HG03442 (cell line): ENCODE results near the gene RENBP.
A peak's percentile ranks its signal among the peaks of the same experiment; 100 is the strongest.

ENCODE experiments used
- ATAC-seq: cut with Tn5 transposase; IDR thresholded peaks from one replicate; pipeline ENCODE4 v1.9.1; 2021; ENCODE audit warnings: mild to moderate bottlenecking, moderate library complexity; ENCODE audit not compliant: unreplicated experiment

RENBP gene

DNA sequence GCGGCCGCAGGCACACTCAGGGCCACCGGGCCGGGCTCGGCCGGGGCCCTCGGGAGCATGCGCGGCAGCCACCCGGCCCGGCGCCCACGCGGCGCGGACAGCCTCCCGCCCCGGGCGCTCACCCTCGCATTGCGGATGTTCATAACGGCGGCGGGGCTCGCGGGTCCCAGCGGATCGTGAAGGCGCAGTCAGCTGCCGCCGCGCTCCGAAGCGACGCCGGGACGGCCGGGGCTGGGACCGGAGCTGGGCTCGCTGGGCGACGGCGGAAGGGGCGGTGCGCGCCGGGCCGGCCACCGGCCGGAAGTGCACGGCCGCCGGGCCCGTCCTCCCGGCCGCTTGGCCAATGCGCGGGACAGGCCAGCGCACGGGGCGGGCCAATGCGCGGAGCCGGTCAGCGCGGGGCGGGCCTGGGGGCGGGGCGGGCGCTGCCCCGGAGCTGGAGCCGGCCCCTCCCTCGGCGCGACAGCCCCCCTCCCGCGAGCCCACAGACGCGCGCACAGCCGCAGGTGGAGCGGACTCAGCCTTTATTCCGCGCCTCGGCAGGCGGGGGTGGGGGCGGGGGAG lies 9.6 kb downstream of the RENBP start, which contains the start of gene NAA10:
Gene NAA10, minus strand, starts transcription at position 276 of the 564 bp plus-strand sequence. Its CDS starts 133 bp downstream, at position 143.
- peak; percentile 80 for ATAC-seq

DNA sequence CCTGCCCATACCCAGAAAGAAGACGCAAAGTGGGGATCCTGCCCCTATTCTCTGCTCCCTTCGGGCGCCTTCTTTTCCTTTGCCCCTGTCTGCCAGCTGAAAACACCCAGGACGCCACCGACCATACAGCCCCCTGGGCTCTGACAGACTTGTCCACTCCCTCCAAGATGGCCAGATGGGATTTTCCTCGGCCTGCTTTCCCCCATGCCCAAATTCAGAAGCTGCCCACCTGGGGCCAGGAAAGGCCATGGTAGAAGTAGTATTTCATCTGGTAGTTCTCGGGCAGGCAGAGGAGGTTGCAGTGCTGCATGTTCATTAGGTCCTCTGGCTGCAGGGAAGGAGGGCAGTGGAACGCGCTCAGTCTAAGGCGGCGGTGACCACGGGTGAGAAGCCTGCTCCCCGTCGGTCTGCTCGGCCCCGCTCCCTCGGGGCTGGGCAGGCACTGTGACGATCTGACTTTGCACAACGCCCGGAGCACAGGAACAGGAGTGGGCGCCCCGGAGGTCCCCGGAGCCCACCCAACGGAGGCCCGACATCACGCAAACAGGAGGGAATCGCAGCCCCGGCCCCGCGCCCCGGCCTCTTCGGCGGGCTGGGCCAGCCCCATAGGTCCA lies 10.2 kb downstream of the RENBP start:
- peak; percentile 19 for ATAC-seq

DNA sequence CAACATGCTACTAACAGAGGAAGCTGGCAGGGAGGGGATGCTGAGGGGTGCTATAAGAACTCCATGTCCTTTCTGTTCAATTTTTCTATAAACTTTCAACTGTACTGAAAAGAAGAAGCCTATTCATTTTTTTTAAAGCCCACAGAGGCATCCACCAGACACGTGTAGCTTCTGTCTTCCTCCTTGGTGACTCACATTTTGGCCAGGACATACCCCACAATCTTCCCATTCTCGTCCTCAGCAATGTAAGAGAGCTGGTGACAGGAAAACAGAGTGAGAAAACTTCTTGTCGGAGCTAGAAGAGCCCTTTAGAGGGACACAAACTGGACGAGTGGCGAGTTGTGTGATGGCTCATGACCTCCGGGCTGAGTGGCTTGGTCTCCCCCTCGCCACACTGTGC lies 10.7 kb downstream of the RENBP start:
- no peak for ATAC-seq

DNA sequence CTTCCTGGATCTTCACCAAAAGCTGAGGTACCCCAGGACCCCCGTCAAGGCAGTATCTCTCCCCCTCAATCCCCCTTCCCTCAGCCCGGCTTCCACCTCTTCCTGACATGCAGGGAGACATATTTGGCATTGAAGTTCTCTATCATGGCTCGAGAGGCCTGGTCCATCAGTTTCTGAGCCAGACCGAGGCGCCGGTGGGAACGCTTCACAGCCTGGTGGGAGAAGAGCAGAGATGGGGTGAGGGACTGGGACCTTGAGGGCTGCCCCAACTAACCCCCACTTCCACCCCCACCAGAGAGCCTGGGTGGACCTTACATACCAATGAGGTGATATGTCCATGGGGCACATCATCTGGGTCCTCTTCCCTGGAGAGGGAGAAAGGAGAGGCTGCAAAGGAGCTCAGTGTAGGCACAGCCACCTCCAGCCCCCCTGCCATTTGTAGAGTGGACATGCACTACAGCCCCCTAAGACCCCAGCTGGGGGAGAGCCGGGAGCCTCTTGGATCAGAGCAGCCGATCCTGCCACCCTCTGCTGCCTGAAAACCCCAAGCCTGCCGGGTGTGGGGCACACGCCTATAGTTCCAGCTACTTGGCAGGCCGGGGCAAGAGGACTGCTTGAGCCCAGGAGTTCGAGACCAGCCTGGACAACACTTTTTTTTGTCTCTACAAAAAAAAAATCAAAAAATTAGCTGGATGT lies 12.1 kb downstream of the RENBP start:
- ATAC-seq, result no peak

DNA sequence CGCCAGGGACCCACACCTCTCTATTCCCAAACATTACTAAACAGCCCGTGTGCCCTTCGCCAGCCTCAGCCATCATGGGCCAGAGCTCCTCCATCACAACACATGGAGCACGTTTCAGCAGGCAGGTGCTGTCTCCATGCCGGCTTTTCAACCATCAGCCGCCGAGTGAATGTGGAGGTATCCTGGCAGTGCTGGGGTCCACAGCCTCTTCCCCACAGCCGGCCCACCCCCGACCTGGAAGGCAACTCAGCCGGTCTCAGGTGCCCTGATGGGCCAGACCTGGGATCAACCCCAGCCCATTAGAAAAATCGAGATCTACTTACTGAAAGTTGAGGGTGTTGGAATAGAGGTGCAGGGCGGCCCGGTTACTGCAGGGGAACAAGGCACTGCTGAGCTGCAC lies 12.7 kb downstream of the RENBP start:
- no peak for ATAC-seq

DNA sequence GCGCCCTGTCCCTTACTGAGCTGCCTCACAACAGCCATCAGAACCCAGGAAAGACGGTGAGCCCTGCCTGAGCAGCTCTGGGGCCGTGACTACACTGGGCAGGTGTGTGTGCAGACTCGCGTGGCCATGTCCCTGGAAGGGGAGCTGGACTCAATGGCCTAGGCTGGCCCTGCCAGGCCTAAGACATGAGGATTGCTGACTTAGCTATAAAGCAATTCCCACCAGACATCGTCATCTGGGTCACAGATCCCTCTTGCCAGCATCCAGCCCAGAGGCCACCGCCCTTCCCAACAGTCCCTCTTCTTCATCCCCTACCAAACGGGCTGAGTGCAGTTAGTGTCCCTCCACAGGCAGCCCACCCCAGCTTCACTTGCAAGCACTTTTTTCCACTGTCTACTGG lies 13.3 kb downstream of the RENBP start:
- ATAC-seq, result no peak

DNA sequence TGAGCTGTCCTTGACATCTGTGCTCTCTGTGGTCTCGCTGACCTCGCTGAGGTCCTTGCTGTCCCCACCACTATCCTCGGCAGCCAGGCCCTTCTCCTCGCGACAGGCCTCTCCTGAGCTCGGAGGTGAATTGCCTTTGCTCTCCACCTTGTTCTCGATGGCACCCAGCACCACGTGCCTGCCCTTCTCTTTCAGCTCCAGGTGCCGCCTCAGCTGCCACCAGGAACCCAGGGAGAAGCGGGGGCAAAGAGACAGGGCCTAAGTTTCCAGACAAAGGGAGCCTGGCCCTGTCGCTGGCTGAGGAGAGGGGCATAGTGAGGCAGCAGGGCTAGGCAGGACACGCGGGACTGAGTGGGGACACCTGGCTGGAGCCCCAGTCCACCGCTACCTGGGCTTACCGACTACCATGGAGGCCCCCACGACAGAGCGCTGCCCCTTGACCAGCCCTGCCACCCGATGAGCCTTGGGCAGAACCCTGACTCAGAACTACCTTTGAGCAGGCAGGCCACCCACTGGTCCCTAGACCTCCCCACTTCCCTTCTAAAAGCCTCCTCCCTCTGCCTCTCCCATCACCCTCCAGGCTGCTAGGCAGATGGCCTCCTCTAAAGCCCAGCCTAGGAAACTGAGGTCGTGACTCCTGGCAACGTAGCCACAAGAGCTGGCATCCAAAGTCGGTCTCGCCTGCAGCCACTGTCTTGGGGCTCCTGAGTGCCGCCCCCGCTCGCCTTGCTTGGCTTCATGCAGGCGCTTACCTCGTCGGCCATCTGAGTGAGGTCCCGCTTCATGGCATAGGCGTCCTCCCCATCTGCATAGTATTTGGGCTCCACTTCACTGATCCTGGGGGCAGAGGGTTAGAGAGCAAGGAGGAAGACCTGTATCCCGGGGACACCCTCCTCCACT lies 14.2 kb downstream of the RENBP start:
- ATAC-seq, result no peak

DNA sequence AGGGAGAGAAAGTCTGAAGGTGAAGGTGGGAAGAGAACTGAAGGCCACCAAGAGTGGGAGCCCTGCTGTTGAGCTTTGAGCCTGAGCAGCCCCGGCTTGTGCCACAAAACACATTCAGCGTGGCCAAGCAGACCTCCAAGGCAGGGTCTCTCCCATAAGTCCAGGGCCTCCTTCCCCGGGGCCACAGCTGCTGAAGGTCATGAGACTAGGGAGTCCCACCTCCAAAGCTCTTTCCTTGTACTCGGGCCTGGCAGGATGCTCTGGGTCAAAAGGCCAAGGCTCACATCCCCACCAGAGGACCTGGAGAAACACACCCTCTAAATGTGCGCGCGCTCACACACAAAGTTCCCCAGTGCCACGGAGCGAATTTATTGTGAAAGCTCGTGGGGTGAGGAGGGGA lies 14.9 kb downstream of the RENBP start:
- ATAC-seq, result no peak

DNA sequence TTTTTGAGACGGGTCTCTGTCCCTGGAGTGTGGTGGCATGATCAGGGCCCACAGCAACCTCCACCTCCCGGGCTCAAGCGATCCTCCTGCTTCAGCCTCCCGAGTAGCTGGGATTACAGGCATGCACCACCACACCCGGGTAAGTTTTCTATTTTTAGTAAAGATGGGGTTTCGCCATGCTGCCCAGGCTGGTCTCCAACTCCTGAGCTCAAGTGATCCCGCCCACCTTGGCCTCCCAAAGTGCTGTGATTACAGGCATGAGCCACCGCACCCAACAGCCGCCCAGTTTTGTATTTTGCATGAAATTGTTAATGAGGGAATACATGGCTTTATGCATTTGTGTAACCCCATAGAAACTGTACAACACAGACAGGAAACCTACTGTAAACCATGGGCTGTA lies 15.6 kb downstream of the RENBP start:
- no peak for ATAC-seq

DNA sequence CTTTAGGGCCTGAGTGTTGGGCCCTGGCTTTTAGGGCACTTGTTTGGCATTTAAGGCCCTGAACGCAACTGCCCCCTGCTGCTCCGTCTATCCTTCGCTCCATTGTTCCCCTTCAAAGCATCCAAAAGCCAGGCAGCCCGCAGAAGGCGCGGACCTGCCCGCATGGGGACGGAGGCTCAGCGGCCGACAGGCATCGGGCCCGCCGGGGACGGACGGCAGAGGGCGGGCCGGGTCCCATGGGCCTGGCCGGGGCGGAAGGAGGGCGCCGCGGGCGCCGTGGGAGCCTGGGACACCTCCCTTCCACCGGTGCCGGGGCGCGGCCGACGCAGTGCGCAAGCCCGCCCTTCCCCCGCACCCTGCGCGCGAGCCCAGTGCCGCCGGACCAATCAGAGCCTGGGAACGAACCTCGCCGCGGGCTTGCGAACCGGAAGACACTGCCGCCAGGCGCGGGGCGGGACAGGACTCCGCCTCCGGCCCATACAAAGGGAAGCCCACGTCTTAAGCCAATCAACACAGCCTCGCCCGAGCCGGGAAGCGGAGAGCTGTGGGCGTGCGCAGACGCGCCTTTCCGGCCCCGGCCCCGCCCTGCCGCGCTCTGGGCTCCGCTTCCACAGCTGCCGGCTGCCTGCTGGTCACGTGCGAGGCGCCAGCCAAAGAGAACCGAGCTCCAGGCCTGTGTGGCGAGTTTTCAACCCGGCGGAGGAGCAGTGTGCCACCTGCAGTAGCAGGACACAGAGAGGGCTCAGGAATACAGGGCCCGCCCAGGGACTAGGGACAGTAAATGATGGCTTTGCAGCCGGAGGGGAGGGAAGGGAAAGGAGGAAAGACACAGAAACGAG lies 16.3 kb downstream of the RENBP start:
- ATAC-seq, result peak; percentile 69

DNA sequence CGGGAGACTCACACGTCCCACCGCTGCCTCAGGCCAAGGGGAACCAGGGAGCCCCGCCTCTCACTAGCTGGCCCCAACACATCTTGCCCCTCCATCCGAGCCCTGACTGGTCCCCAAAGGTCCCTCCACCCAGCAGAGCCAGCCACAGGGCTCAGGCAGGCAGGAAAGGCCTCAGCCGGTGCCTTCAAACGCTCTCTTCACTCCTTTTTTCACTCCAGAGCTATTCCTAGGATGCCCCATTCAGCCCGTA lies 16.8 kb downstream of the RENBP start:
- ATAC-seq, result no peak

DNA sequence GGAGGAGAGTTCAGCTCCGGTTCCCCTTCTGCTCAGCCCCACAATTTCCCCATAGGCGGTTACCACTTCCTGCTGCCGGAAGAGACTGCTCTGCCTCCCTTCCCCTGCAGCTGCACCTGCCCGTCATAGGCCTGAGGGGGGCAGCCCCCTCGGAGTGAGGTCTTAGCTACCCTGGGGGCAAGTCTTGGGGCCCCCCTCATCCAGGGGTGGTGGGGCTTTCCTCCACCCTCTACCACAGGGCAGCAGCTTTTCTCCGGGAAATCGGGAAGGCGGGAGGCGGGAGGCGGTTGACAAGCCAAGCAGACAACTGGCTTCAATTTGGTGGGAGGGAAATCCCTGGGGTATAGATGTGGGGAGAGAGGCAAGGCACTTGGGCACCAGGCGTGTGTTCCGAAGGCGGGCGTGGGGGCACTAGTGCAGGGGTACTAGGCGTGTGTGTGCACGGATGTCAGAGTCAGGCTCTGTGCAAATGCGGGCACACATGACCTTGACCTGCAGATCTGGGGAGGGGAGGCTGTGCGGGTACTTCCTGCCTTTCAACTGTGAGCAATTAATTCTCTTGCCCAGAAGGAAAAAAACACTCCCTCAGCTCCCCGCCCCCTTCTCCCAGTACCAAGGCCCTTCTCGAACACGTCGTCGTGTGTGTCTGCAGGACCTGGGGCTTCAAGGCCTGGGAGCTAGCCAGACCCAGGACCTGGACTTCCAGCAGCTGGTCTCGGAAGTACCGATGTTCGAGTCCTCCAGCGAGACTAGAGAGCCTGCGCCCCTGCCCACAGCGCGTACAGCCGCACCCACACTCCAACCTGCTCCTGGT lies 17.4 kb downstream of the RENBP start:
- no peak for ATAC-seq

DNA sequence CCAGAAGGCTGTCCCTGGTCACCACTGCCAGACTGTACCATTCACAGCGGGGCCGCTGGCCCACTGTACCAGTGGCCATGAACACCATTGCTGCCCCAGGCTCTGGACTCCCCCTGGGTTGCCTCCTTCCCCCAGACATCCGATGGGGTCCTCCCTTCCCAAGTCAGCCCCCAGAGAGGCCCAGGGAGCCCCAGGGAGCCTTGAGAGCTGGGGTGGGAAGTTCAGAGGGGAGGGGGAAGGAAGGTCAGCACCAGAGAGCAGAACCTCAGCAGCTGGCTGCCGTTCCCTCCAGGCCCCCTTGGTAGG lies 17.9 kb downstream of the RENBP start:
- ATAC-seq, result no peak

DNA sequence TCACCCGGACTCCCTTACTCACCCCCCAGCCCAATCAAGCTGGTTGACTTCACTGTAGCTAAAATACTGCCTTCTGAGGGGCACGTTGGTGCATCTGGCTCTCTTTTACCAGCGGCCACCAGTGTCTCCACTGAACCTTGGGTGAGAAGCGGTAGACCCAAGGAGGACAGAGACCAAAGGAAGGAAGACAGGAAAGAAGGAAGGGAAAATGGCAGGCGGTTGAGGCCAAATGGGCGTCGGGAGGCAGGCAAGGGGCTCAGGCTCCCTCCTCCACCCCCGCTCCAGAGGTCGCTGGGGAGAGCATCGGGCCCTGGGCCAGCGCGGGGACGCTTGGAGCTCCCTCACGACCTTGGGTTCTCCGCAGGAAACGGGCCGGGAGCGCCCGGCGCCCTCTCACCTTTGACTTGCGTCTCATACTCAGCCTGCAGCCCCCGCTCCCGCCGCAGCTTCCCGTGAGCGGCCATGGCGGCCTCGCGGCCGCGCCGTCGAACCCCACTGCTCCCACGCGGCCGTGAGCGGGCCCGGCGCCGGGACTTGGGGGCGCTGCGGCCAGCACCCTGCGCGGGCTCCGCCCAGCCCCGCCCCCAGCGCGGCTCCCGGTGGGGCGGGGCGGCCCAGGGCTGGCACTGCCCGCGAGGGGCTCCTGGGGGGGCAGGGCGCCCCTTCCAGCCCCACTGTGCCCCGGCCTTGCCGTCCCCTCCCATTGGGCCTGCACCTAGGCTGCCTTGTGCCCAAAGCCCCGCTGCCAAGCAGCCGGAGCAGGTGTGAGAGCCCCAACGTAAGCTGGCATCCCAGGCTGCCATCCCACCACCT lies 18.5 kb downstream of the RENBP start, which contains the start of gene ARHGAP4:
Gene ARHGAP4, minus strand, starts transcription at position 526 of the 813 bp plus-strand sequence. Its CDS starts 62 bp downstream, at position 464.
- ATAC-seq, result no peak

DNA sequence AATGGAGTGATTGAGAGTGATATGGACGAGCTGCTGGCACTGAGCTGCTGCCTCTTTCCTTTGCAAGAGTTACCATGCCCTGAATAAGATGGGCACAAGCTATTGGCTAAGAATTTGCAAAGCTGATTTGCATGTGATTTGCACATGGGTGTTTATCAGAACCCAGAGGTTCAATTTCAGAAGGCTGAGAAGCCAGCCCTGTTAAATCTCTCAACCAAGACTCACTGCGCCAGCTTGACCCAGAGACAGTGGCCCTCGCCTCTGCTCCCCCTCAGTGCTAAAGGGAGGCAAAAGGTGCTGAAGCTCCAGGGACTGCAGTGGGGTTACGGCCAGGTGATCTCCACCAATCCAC lies 19.1 kb downstream of the RENBP start:
- no peak for ATAC-seq

DNA sequence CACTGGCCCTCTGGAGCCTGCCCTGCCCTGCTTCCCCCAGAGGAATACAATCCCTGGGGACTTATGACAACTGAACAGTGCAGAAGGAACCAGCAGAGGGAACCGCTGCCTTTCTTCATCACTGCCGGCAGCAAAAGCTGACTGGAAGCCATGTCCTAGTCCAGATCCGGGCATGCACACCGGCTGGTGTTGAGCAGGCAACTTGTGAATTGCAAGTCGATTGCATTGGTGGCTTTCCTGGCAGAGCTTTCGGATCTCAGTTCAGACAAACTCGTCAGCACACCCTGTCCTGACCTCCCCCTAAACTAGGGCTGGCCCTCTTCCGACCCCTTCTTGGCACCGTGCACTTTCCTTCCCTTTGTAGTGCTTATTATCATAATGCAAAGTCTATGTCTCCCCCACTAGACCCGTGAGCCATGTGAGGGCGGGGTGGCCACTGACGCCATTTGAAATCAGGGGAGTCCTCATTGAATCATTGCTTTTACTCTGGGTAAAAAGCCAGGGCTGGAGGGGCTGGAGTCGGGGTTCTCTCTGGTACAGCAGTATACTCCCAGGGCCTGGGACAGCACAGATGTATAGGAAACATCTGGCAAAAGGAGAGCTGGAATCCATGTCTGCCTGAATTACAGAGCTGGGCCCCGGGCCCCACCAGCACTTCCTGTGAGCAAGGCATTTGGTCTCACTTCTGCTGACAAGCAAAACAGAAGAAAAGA lies 20.1 kb downstream of the RENBP start:
- ATAC-seq, result no peak

DNA sequence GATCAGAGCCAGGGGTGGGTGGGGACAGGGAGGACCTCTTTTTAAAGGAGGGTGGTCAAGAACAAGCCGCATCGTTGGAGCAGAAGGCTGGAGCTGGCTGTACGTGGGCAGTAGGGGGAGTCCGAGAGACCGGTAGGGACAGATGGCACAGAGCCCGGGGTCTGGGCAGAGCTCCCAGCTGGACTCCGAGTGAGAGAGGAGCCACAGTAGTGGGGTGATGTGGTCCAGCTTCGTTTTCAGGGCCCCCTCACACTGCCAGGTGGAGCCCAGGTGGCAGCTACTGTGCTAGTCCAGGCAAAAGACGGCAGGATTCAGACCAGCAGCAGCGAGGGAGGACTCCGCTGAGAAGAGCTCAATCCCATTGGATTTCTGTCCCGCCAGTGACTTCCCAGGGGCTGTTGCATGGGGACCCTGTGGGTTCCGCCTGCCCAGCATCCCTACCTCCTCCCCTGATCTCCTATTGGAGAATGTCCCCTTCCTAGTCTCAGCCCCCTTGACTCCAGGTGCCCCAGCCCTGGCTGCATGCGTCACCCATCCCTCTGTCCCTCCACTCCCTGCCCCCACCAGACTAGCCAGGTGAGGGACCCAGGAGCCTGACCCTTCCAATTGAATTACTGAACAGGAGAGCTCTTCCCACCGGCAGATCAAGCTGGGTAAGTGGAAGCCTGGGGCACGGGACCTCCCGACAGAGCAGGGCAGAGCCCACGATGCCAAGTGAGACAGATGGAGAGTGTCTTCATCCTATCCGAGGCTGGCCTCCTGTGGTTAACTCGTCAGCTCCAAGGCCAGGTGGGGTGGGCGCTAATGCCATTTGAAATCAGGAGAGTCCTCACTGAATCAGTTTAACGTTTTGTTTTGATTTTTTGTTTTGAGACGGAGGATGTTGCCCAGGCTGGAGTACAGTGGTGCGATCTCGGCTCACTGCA lies 21.2 kb downstream of the RENBP start:
- no peak for ATAC-seq
